Activated CD4-positive, alpha-beta T cell treated with anti-CD3 and anti-CD28 coated beads for 48 hours (primary cell): ENCODE measurements around the gene PLA2G5.

ENCODE experiments used
- DNase-seq: peaks from one replicate; pipeline ENCODE4 v3.0.0-alpha.2; 2020

The PLA2G5 gene

GRCh38 chr1:20093303-20093702 is 23.3 kb downstream of the PLA2G5 start:
- DNase-seq, result no peak

- DNase-seq, result no peak
These were observed 24.0 kb downstream of the PLA2G5 start for GRCh38 chr1:20093940-20094391.

GRCh38 chr1:20095564-20096434 is 25.8 kb downstream of the PLA2G5 start:
- no peak for DNase-seq

- no peak for DNase-seq
These were observed 26.9 kb downstream of the PLA2G5 start for GRCh38 chr1:20096840-20097447.

DNA sequence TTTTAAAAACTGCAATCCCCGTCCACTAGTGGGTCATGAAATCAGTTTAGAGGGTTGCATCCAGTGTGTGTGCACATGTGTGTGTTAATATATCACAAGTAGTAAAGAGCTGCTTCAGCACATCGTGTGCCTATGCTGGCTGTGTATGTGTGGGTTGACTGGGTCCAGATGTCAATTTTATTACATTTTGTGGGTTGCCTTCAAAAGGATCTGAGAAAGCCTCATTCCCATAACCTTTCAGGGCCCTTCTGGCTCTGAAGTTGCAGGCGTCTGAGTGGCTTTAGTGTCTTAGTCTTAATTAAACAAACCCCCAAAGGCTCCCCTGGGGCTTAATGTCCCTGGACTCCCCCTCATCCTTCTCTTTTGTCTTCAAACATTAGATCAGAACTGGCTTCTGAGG is 29.5 kb downstream of the PLA2G5 start:
- DNase-seq, result no peak

GRCh38 chr1:20100632-20101355 is 30.8 kb downstream of the PLA2G5 start:
- DNase-seq, result peak; percentile 50

GRCh38 chr1:20102875-20103274 is 32.9 kb downstream of the PLA2G5 start:
- DNase-seq, result no peak

GRCh38 chr1:20105856-20106255 is 35.9 kb downstream of the PLA2G5 start:
- no peak for DNase-seq

GRCh38 chr1:20107351-20107750 is 37.4 kb downstream of the PLA2G5 start:
- no peak for DNase-seq

DNA sequence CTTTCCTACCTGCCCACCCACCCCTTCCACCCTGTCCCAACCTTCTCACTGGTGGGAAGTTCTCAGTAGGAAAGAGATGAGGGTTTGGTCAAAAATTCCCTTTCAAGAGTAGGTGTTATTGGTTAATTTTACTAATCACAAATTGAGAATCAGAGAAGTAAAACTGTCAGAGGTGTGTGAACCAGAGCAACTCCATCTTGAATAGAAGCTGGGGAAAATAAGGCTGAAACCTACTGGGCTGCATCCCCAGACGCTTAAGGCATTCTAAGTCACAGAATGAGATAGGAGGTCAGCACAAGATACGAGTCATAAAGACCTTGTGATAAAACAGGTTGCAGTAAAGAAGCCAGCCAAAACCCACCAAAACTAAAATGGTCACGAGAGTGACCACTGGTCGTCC is 37.8 kb downstream of the PLA2G5 start:
- DNase-seq, result no peak

DNA sequence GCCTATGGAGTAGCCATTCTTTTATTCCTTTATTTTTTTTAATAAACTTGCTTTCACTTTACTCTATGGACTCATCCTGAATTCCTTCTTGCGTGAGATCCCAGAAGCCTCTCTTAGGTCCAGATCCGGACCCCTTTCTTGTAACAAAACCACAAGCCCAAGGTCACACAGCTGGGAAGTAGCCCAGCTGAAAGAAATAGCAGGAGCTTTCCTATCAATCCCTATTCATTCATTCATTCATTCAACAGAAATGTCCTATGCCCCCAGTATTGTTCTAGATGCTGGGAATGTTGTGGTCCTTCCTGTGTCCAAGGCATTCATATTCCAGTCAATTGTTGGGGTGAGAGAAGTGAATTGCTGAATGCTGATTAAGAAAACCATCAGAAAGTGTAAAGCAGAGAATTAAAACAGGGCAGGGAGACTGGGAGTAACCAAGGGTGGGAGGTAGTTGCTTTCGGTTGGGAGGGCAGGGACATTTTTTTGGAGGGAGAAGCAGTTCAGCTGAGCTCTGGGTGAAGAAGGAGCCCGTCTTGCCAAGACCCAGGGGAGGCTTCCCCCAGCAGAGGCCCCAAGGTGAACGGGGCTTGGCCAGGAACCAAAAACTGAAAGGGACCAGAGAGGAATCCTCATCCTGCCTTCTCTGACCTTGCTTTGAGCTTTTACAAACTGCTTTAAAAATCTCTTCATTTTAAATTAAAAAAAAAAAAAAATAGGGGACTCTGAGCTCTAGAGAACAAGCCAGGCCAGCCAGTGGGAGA is 38.6 kb downstream of the PLA2G5 start:
- DNase-seq, result no peak

- peak; percentile 8 for DNase-seq
These were observed 39.3 kb downstream of the PLA2G5 start for GRCh38 chr1:20109223-20109856.

- no peak for DNase-seq
These were observed 40.7 kb downstream of the PLA2G5 start for GRCh38 chr1:20110679-20111078.

- DNase-seq, result no peak
These were observed 41.5 kb downstream of the PLA2G5 start for GRCh38 chr1:20111452-20111851.

- DNase-seq, result peak; percentile 9
These were observed 42.4 kb downstream of the PLA2G5 start for GRCh38 chr1:20112279-20113000.

- DNase-seq, result no peak
These were observed 44.1 kb downstream of the PLA2G5 start for GRCh38 chr1:20114021-20114648.

DNA sequence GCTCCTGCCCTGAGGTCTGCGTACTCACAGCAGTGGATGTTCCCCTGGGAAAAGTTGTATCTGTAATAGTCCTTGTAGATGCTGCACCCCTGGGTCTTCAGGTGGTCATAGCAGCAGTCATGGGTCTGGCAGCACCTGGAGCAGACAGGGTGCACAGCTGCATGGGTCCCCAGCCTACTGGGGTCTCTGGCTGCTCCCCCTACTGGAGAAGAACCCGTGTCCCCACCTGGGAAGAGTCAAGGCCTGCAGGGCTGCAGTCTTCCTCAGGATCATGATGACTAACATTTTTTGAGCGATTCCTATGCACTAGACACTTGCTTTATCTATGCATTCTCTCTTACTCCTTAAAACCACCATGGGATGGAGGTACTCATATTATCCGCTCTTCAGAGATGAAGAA is 45.5 kb downstream of the PLA2G5 start:
- no peak for DNase-seq

DNA sequence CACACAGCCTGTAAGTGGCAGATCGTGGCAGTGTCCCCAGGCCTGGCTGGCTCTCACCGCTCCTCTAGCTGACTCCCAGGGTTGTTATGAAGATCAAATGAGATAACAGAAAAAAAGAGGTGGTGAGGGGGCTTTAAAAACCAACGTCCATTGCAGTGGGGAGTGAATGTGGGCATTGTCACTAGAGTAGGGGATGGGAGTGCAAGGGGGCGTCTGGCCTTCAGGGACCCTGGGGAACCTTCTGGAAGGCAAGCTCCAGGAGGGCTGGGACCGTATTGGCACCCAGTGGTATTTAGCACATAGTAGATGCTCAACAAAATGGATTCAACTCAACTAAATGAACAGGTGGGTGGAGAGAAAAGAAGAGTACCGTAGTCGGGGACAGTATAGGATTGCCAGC is 45.9 kb downstream of the PLA2G5 start:
- DNase-seq, result no peak

DNA sequence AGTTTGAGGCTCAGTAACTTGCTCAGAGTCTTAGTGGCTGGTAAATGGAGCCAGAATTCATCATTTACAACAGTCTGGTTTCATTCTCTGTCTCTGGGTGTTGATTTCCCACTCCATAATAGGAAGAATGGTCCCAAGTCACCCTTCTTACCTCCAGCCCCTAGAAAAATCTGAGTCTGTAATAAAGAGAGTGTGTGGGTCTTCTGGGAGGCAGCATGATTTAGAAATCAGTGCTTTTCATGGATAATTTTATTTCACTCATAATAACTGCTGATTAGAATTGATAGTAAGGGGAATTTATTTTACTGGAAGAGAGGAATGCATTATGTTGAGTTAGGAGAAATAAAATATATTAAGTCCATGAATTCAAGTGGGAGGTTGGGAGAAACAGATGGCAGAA is 47.2 kb downstream of the PLA2G5 start:
- DNase-seq, result no peak

GRCh38 chr1:20119347-20119746 is 49.4 kb downstream of the PLA2G5 start, which contains the start of gene PLA2G2D:
TSS of gene PLA2G2D (minus strand) at chr1:20119536. CDS start at chr1:20119498, 38 bp downstream.
- no peak for DNase-seq

DNA sequence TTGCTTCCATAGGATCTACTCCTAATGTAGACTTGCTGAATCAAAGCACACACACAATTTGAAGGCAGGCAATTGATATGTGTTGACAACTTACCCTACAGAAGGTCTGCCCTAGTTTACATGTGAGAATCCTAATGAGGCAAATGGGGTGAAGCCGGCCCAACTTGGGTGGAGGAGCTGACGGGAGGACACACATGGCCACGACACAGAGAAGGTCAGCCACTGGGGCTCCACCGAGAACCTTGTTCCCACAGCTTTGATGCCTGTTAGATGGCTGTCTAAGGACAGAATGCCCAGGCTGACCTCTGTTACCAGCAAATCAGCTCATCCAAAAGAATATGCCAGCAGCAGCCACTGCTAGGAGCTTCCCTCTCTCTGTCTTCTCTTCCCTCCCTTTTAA is 50.8 kb downstream of the PLA2G5 start:
- DNase-seq, result no peak
